H9 (cell line): Measurements from ENCODE around the gene FAS. TPM values are rescaled to one million over a fixed set of nuclear protein-coding genes. Genes with fewer than 3 reads are reported as not detected.

Source experiments
- DNase-seq: peaks from one replicate; pipeline ENCODE4 v3.0.0-alpha.2; 2017
- H2AFZ ChIP-seq: one replicate; pipeline ENCODE4 v1.6.1; 2013; ENCODE audit warnings: mild to moderate bottlenecking, low read length, control low read depth, moderate library complexity
- H2AK5ac ChIP-seq: 2 replicates; pipeline ENCODE4 v1.6.1; 2013; ENCODE audit warnings: low read length, control low read depth, mixed read lengths; ENCODE audit not compliant: insufficient read length
- H2BK120ac ChIP-seq: one replicate; pipeline ENCODE4 v1.6.1; 2013; ENCODE audit warnings: low read depth, mild to moderate bottlenecking, low read length, control low read depth, inconsistent platforms; ENCODE audit not compliant: poor library complexity, severe bottlenecking
- H2BK12ac ChIP-seq: 2 replicates; pipeline ENCODE4 v1.6.1; 2013; ENCODE audit warnings: low read length, control low read depth, mixed read lengths, low read depth; ENCODE audit not compliant: insufficient read length
- H2BK15ac ChIP-seq: 2 replicates; pipeline ENCODE4 v1.6.1; 2013; ENCODE audit warnings: low read depth, low read length, control low read depth
- H2BK20ac ChIP-seq: one replicate; pipeline ENCODE4 v1.6.1; 2013; ENCODE audit warnings: low read depth, mild to moderate bottlenecking, low read length, control low read depth, inconsistent platforms; ENCODE audit not compliant: poor library complexity, severe bottlenecking
- H2BK5ac ChIP-seq: 2 replicates; pipeline ENCODE4 v1.6.1; 2013; ENCODE audit warnings: low read length, control low read depth, mixed read lengths; ENCODE audit not compliant: insufficient read length
- H3K14ac ChIP-seq: 2 replicates; pipeline ENCODE4 v1.6.1; 2013; ENCODE audit warnings: low read length, control low read depth; ENCODE audit not compliant: insufficient read depth
- H3K18ac ChIP-seq: 2 replicates; pipeline ENCODE4 v1.6.1; 2013; ENCODE audit warnings: low read depth, mild to moderate bottlenecking, mixed read lengths, low read length, control low read depth; ENCODE audit not compliant: insufficient read length
- H3K23ac ChIP-seq: 2 replicates; pipeline ENCODE4 v1.6.1; 2013; ENCODE audit warnings: low read length, control low read depth, mixed read lengths, low read depth; ENCODE audit not compliant: insufficient read length
- H3K23me2 ChIP-seq: 2 replicates; pipeline ENCODE4 v1.6.1; 2013; ENCODE audit warnings: low read depth, mild to moderate bottlenecking, mixed read lengths, low read length, control low read depth; ENCODE audit not compliant: insufficient read length, poor library complexity, severe bottlenecking
- H3K27ac ChIP-seq: 2 replicates; pipeline ENCODE4 v1.5.1; 2013; ENCODE audit warnings: low read length, control low read depth, mixed read lengths, low read depth; ENCODE audit not compliant: insufficient read length
- H3K27me3 ChIP-seq: 2 replicates; pipeline ENCODE4 v1.6.1; 2013; ENCODE audit warnings: low read length, control low read depth, inconsistent platforms; ENCODE audit not compliant: insufficient read depth
- H3K4ac ChIP-seq: 2 replicates; pipeline ENCODE4 v1.6.1; 2013; ENCODE audit warnings: low read depth, mild to moderate bottlenecking, control low read depth, inconsistent platforms, low read length, moderate library complexity
- H3K4me1 ChIP-seq: 2 replicates; pipeline ENCODE4 v1.6.1; 2013; ENCODE audit warnings: low read length, control low read depth, inconsistent platforms; ENCODE audit not compliant: insufficient read depth
- H3K4me2 ChIP-seq: 2 replicates; pipeline ENCODE4 v1.6.1; 2013; ENCODE audit warnings: low read length, control low read depth, mixed read lengths; ENCODE audit not compliant: insufficient read length, insufficient read depth
- H3K56ac ChIP-seq: 2 replicates; pipeline ENCODE4 v1.6.1; 2013; ENCODE audit warnings: low read depth, mild to moderate bottlenecking, mixed read lengths, low read length, control low read depth; ENCODE audit not compliant: insufficient read length
- H3K79me1 ChIP-seq: 2 replicates; pipeline ENCODE4 v1.6.1; 2013; ENCODE audit warnings: low read depth, mild to moderate bottlenecking, moderate library complexity, low read length, control low read depth, inconsistent platforms; ENCODE audit not compliant: insufficient read depth, poor library complexity, severe bottlenecking
- H3K79me2 ChIP-seq: 2 replicates; pipeline ENCODE4 v1.6.1; 2013; ENCODE audit warnings: low read length, control low read depth, inconsistent platforms; ENCODE audit not compliant: insufficient read depth
- H3K9ac ChIP-seq: 2 replicates; pipeline ENCODE4 v1.6.1; 2013; ENCODE audit warnings: low read length, control low read depth, mixed read lengths; ENCODE audit not compliant: insufficient read length; ENCODE audit errors: extremely low read depth
- H3K9me3 ChIP-seq: one replicate; pipeline ENCODE4 v1.6.1; 2013; ENCODE audit warnings: low read depth, low read length, inconsistent platforms; ENCODE audit not compliant: control insufficient read depth
- H3T11ph ChIP-seq: one replicate; pipeline ENCODE4 v1.6.1; 2013; ENCODE audit warnings: mild to moderate bottlenecking, low read length, control low read depth, inconsistent platforms
- H4K20me1 ChIP-seq: one replicate; pipeline ENCODE4 v1.6.1; 2013; ENCODE audit not compliant: control insufficient read depth, insufficient read length, insufficient read depth
- H4K5ac ChIP-seq: 2 replicates; pipeline ENCODE4 v1.6.1; 2013; ENCODE audit warnings: low read depth, mild to moderate bottlenecking, mixed read lengths, low read length, control low read depth; ENCODE audit not compliant: insufficient read length
- H4K8ac ChIP-seq: replicated peaks from 2 replicates; pipeline ENCODE4 v1.6.1; 2013; ENCODE audit warnings: low read length, control low read depth, mixed read lengths, low read depth; ENCODE audit not compliant: insufficient read length
- H4K91ac ChIP-seq: 2 replicates; pipeline ENCODE4 v1.6.1; 2013; ENCODE audit warnings: low read depth, mild to moderate bottlenecking, moderate library complexity, mixed read lengths, low read length, control low read depth; ENCODE audit not compliant: insufficient read length
- H3K27ac Mint-ChIP-seq, 3 experiments: 2 replicates in 2 of 3; 3 replicates in 1 of 3; pipeline ENCODE4 v1.8.0; 2020 to 2021; ENCODE audit warnings: mixed read lengths in 3 of 3, mild to moderate bottlenecking in 1 of 3, moderate library complexity in 1 of 3
- H3K27me3 Mint-ChIP-seq: 2 replicates; pipeline ENCODE4 v1.8.0; 2021; ENCODE audit warnings: low read depth, mild to moderate bottlenecking, moderate library complexity, mixed read lengths
- H3K36me3 Mint-ChIP-seq, 3 experiments: 2 replicates in 2 of 3; 3 replicates in 1 of 3; pipeline ENCODE4 v1.8.0; 2020 to 2021; ENCODE audit warnings: low read depth in 3 of 3, mixed read lengths in 3 of 3; ENCODE audit not compliant: insufficient read depth in 1 of 3
- H3K4me1 Mint-ChIP-seq, 2 experiments: 2 replicates each; pipeline ENCODE4 v1.8.0; 2020; ENCODE audit warnings: mixed read lengths in 2 of 2
- H3K4me3 Mint-ChIP-seq, 2 experiments: 2 replicates in 1 of 2; 3 replicates in 1 of 2; pipeline ENCODE4 v1.8.0; 2020 to 2021; ENCODE audit warnings: mild to moderate bottlenecking in 2 of 2, mixed read lengths in 2 of 2, moderate library complexity in 1 of 2
- H3K9me3 Mint-ChIP-seq, 2 experiments: 2 replicates in 1 of 2; 3 replicates in 1 of 2; pipeline ENCODE4 v1.8.0; 2020; ENCODE audit warnings: mild to moderate bottlenecking in 2 of 2, mixed read lengths in 2 of 2, moderate library complexity in 1 of 2
- WGBS: extraction: QIAGEN DNeasy Blood & Tissue Kit; methylation state at CpG from one replicate; pipeline ENCODE4 v1.1.7; 2013; ENCODE audit warnings: missing lambda C conversion rate, low lambda C conversion rate, mixed read lengths; ENCODE audit not compliant: insufficient read length; ENCODE audit errors: extremely low coverage; 5-methylcytosine and 5-hydroxymethylcytosine counted together
- total RNA-seq: library from RNA; stranded (reverse); gene quantifications from 2 replicates; pipeline ENCODE4 v1.2.1, GENCODE V29; 2021
- TF ChIP-seq, protein P1 (sequence below): fragments of 200-600 bp; sonication (generic); conservative IDR thresholded peaks from 3 replicates; pipeline ENCODE4 v1.8.0; 2021; ENCODE audit warnings: antibody characterized with exemption, mild to moderate bottlenecking

FAS gene
- total RNA-seq, 1 experiment from 2014 or later: 3.0 TPM

DNA sequence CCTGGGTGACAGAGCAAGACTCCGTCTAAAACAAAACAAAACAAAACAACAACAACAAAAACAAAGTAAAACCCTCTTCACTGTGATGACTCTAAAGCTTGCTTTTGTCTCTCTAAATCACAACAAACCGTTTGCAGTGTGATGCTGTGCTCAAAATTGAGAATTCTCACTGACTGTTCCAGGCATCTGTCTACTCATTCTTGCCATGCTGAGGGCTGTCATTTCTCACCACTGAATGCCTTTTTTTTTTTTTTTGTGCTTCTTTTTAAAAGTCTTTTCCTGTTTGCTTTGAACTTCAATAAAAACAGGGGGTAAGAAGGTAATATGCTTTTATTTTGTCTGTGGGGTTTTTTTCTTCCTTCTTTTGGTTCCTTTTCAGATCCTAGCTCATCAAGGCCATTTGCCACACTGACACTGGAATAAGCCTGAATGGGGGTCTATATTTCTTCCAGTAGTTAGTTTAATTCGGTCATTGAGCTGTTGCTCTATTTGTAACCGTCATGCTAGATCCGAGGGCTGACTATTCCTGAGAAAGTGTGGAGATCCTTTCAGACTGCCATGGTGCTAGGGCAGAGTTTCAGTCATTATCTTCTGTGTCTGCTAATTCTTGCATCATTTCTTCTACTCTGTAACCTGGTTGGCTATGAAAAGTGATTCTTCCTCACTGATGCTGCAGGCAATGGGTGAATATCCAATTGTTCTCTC, 10.6 kb downstream of the FAS start:
- H3K27me3 ChIP-seq: no peaks in the 10 kb centered on the region
- Mint-ChIP-seq H3K27me3 (no peaks in the 10 kb centered on the region), H3K9me3 (no peaks in the 10 kb centered on the region), H3K27ac (peak overlapping the region in 1 of 3 experiments; percentile 11; a peak in 1 of 7 replicates), H3K4me3 (no peak overlapping the region), H3K36me3 (no peaks in the 10 kb centered on the region), H3K4me1 (peaks cover 4 to 8% of the 10 kb centered on the region in 2 experiments; a peak in 1 of 4 replicates)
- no peaks in the 10 kb centered on the region for H3K4me1 ChIP-seq
- TF ChIP-seq, protein P1, sequence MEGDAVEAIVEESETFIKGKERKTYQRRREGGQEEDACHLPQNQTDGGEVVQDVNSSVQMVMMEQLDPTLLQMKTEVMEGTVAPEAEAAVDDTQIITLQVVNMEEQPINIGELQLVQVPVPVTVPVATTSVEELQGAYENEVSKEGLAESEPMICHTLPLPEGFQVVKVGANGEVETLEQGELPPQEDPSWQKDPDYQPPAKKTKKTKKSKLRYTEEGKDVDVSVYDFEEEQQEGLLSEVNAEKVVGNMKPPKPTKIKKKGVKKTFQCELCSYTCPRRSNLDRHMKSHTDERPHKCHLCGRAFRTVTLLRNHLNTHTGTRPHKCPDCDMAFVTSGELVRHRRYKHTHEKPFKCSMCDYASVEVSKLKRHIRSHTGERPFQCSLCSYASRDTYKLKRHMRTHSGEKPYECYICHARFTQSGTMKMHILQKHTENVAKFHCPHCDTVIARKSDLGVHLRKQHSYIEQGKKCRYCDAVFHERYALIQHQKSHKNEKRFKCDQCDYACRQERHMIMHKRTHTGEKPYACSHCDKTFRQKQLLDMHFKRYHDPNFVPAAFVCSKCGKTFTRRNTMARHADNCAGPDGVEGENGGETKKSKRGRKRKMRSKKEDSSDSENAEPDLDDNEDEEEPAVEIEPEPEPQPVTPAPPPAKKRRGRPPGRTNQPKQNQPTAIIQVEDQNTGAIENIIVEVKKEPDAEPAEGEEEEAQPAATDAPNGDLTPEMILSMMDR: no peak
- no peak overlapping the region for H2AFZ ChIP-seq
- no peak overlapping the region for H3K18ac ChIP-seq
- H3K79me2 ChIP-seq: no peaks in the 10 kb centered on the region
- H4K91ac ChIP-seq: no peak overlapping the region
- H3K27ac ChIP-seq: no peak overlapping the region
- no peak overlapping the region for H3K4me2 ChIP-seq
- H3K9ac ChIP-seq: no peak overlapping the region
- no peak overlapping the region for H2BK20ac ChIP-seq
- no peak overlapping the region for H3T11ph ChIP-seq
- no peak overlapping the region for H3K4ac ChIP-seq
- no peak overlapping the region for H4K8ac ChIP-seq
- no peak overlapping the region for H2AK5ac ChIP-seq
- H2BK120ac ChIP-seq: no peak overlapping the region
- WGBS: no CpG with 5 or more reads among the region's 5 CpGs
- H3K56ac ChIP-seq: no peak overlapping the region
- no peaks in the 10 kb centered on the region for H3K23me2 ChIP-seq
- no peak overlapping the region for H4K5ac ChIP-seq
- H3K23ac ChIP-seq: no peak overlapping the region
- no peak for DNase-seq
- H2BK12ac ChIP-seq: no peak overlapping the region
- H3K79me1 ChIP-seq: no peaks in the 10 kb centered on the region
- no peaks in the 10 kb centered on the region for H4K20me1 ChIP-seq
- no peaks in the 10 kb centered on the region for H3K9me3 ChIP-seq
- H2BK5ac ChIP-seq: no peak overlapping the region
- no peak overlapping the region for H2BK15ac ChIP-seq
- H3K14ac ChIP-seq: peak overlapping the region; percentile 20; the same call in 1 of the 2 replicates
